Endothelial cell of umbilical vein (primary cell): ENCODE results near the gene GPATCH11.

Experiments
- FOS ChIP-seq: IDR thresholded peaks from 2 replicates; pipeline ENCODE4 v1.6.1; 2011; ENCODE audit warnings: mild to moderate bottlenecking, low read length, moderate library complexity, borderline replicate concordance; ENCODE audit not compliant: insufficient read depth
- POLR2AphosphoS5 ChIP-seq: IDR thresholded peaks from 2 replicates; pipeline ENCODE4 v1.6.1; 2012; ENCODE audit warnings: low read depth, mild to moderate bottlenecking, control low read depth, low read length, moderate library complexity; ENCODE audit not compliant: insufficient read depth
- TF ChIP-seq, protein P1 (sequence below): IDR thresholded peaks from 2 replicates; pipeline ENCODE4 v1.6.1; 2011; ENCODE audit not compliant: insufficient read depth, insufficient read length
- TF ChIP-seq, protein P2 (sequence below), 2 donors: IDR thresholded peaks; 1 replicate in 1 of 2; 2 replicates in 1 of 2; pipeline ENCODE4 v1.5.1; 2011; ENCODE audit warnings: low read length in 2 of 2, mild to moderate bottlenecking in 2 of 2, moderate library complexity in 2 of 2, control low read depth in 1 of 2, inconsistent platforms in 1 of 2, low read depth in 1 of 2; ENCODE audit not compliant: insufficient read depth in 1 of 2; ENCODE audit errors: extremely low read depth in 1 of 2

GRCh38 chr2:37109523-37109922 is 25.2 kb downstream of the GPATCH11 start:
- TF ChIP-seq POLR2AphosphoS5 (no peak), FOS (no peak)
- TF ChIP-seq, protein P1, sequence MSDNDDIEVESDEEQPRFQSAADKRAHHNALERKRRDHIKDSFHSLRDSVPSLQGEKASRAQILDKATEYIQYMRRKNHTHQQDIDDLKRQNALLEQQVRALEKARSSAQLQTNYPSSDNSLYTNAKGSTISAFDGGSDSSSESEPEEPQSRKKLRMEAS, result no peak
- TF ChIP-seq, protein P2, sequence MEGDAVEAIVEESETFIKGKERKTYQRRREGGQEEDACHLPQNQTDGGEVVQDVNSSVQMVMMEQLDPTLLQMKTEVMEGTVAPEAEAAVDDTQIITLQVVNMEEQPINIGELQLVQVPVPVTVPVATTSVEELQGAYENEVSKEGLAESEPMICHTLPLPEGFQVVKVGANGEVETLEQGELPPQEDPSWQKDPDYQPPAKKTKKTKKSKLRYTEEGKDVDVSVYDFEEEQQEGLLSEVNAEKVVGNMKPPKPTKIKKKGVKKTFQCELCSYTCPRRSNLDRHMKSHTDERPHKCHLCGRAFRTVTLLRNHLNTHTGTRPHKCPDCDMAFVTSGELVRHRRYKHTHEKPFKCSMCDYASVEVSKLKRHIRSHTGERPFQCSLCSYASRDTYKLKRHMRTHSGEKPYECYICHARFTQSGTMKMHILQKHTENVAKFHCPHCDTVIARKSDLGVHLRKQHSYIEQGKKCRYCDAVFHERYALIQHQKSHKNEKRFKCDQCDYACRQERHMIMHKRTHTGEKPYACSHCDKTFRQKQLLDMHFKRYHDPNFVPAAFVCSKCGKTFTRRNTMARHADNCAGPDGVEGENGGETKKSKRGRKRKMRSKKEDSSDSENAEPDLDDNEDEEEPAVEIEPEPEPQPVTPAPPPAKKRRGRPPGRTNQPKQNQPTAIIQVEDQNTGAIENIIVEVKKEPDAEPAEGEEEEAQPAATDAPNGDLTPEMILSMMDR (IDR thresholded peaks at IDR 0.05; ENCODE audit: extremely low read depth in 1 of 2, insufficient read depth in 1 of 2, low read depth in 1 of 2, low read length in 2 of 2), result no peak
